GM19467 (cell line): ENCODE data around the gene SP140.
"Not testable (repeated sequence)": the region's sequence is repeated elsewhere in the genome, so short reads cannot be mapped to it uniquely, and the experiment has no call there.

Experiments used
- ATAC-seq: cut with Tn5 transposase; IDR thresholded peaks from one replicate; pipeline ENCODE4 v1.9.1; 2021; ENCODE audit warnings: mild to moderate bottlenecking, moderate library complexity; ENCODE audit not compliant: unreplicated experiment

The SP140 gene

DNA sequence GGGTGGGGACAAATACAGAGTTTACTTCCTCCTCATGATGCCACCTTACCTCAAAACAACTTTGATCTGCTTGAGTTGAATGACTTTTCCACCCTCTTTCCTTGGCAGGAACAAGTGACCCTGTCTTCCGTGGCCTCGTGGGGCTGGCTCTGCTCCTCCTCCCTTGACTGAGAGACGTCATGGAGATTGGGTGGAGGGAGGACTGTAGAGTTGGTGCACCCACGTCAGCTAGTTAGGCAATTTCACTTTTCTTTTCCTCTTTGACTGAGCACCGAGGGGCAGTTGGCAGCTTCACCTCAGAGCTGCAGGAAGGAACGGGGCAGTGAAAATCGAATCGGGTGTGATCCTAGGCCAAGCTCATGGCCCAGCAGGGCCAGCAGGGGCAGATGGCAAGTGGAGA is at the start of gene SP140:
SP140 (plus strand) TSS at position 251 of the 400 bp plus-strand sequence; CDS start at position 360, 109 bp downstream.
- peak; percentile 62 for ATAC-seq

DNA sequence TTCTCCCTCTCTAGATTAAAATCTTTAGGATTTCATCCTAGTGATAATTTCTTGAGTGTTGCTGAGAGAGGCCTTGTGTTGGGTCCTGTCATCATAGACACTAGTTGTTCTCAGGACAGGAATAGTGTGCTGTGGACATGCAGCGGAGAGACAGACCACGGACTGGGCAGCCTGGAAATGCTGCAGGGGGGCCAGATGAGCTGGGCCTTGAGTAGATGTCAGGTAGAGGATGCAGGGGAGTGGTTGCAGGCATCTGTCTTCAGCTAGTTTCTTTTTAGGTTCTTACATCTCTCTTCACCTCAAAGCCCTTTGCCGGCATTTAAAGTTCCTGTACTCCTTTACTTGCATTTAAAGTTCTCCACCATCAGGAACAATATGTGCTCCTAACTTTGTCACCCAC is 48.5 kb upstream of the SP140 start:
- no peak for ATAC-seq

DNA sequence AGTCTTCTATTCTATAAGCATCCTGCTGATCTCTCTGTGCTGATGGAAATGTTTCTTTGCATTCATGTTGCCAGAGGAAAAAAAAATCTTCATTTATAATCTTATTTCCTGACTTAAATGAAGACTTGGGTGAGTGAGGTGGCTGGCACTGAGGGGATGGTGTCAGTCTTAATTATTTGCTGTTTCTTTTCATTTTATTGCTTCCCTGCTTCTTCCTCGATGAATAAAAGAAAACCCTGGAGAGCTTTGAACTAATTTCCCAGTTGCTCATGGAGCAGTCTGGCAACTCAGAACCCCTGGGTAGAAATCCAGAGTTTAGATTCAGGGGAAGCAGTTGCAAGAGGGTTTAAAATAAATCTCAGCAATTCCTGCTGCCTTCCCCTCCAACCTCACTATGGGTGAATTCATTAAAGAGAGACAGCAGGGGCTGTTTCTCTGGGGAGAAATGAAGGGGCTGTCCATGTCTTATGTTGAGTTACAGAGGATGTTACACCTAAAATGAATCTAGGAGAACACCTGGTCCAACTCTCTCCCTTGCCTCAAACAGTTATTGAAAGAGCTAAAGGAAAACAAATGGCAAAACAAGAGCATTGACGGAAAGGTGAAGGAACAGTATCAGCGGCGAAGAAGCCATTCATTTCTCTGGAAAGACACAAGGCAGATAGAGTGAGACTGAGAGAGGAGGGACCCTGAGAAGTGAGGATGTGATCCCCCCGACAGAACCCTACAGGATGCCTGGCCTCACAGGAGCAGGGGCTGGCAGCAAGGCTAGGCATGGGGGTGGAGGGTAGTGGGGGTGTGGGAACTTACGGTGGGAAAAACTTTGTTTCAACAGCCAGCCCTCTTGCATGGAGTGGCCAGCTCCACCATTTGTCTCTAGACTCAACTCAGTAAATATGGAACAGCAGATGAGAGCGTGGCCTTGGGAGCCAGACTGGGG is 46.7 kb upstream of the SP140 start:
- ATAC-seq: no peak

DNA sequence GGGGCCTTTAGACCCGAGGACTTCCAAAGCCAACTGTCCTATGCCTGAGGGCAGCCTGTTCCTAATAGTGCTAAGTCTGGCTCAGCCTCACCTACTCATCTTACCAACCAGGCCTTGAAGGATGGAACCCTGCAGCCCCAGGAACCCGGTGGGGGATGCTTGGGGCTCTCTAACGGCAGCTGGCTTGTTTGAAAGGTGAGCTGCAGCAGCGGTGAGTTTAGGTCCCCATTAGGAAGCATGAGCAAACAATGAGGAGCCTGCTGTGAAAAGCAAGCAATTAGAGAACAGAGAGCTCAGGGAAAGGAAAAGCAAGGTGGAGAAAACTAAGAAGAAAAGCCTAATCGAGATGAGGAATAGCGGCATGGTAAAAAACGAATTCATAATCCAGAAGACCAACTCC is 45.6 kb upstream of the SP140 start:
- no peak for ATAC-seq

DNA sequence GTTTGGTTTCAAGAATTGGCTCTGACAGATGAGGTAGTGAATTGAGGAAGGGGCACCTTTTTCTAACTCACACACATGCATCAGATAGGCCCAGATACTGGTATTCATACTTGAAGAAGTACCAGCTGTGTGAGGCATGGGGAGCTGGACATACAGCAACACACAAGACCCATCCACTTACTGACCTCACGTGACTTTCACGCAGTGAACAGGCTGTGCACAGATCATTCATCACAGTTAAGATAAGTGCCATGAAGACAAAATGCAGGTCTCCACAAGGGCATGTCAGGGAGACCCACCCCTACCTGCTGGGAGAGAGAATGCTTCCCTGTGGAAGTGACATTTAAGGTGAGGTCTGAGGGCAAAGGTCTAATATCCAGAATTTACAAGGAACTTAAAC is 44.3 kb upstream of the SP140 start:
- no peak for ATAC-seq

DNA sequence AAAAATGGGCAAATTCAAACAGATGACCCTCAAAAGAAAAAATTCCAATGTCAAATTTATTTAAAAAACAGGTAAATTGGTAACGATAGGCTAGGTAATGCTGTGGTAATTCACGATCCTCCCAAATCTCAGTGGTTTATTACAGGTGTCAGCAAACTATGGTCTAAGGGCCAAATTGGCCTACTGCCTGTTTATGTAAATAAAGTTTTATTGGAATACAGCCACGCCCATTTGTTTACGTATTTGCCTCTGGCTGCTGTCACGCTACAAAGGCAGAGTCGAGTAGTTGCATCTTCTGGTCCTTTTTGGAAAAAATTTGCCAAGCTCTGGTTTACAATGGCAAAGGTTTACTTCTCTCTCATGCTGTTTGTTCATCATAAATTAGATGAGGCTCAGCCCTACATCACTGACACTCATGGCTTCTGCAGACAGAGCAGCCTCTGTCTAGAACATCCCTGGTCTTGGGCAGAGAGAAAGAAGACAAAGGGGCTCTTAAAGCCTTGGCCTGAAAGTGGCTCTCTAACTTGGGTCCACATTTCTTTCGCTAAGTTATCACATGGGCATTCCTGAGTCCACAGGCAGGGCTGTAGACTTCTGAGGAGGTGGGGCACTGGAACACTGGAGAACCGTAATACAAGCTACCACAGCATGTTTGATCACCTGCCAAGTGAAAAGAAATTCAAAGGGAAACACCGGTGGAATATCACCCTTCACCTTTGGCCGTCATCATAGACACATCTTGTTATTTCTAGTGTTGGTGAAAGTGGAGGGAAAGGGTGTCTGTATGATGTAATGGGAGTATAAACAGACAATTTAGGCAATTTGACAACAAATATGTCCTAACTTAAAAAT is 40.6 kb upstream of the SP140 start:
- ATAC-seq: no peak

DNA sequence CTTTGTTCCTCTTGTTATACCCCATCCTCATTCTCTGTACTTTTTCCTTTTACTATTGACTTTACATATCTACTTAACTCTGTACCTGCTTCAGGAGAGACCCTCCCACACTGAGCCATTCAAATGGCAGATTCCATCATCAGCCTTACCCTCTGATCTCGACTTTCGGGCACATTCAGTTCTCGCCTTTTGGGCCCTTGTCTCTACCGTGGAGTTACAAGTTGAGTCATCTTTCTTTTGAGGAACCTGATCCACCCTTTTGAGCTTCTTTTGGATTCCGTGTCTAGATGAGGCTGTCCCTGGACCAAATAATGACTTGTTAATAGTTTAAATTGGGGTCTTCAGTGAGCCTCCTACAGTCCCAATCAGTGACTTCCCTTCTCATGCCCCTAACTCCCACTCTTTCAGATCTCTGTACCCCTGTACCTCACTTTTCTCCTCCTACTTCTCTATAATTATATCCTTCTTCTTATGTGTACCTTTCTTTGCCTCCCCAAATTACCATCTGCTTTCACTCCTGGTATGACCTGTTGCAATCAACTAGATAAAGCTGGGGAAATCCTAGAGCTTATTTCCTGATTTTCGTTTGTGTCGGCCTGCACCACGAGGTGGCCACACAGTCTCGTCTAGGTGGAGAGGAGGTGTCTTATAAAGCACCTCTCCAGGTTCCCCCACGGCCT is 23.0 kb upstream of the SP140 start:
- peak; percentile 34 for ATAC-seq

DNA sequence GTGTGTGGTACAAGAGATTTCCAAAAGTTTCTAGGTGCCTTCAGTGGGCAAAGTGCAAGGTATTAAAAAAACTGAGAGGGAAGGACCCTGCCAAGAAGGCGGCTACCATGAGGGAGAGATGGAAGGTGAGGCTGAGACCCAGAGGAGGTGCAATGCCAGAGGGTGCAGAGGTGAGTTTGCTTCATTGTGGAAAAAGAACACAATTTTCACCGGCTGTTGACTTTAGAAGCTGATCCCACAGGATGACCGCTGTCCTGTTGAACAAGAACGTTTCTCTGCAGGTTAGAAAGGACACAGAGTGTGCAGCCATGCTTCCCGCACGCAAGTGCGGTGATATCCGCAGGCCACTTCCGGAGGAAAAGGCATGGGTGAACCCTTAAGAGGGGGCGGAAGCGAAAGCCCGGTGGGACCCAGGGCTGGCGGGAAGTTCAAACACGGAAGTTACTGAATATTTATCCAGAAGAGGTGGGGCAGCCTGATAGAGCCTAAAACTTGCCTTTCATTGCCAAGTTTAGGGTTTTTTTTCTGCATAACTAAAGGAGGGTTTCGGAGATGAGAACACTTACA is 22.3 kb upstream of the SP140 start:
- ATAC-seq: peak; percentile 51

DNA sequence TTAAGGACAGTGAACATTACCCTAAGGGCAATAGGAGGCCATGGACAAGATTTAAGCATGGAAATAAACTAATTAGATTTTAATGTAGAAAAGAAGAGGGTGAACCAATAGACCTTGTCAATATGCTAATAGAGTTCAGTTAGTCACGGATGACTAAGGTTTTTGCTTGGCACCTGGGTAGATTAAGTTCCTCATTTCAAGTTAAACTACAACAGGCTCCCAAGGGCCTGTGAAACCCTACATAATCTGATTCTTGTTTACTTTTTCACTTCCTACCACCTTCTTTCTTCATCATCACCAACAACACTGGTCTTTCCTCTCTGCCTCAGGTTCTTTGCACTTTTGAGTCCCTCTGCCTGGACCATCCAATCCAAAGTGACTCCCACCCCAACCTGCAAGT is 20.5 kb upstream of the SP140 start:
- peak; percentile 47 for ATAC-seq

DNA sequence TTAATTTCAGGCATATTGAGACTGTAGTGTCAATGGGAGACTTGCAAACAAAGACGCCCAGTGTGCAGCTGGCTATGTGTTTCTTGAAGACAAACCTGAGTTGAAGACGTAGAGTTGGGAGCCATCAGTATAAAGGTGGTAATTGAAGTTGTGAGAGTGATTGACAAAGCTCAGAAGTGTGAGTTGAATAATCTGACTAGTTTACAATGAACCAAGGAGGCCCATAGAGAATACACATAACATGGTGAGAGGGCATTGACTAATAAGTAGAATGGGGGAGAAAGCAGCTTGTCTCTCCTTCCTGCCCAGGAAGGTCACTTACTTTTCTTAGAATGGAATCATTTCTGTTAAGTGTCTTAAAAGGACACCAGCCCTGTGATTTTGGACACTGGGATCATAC is 19.8 kb upstream of the SP140 start:
- no peak for ATAC-seq

DNA sequence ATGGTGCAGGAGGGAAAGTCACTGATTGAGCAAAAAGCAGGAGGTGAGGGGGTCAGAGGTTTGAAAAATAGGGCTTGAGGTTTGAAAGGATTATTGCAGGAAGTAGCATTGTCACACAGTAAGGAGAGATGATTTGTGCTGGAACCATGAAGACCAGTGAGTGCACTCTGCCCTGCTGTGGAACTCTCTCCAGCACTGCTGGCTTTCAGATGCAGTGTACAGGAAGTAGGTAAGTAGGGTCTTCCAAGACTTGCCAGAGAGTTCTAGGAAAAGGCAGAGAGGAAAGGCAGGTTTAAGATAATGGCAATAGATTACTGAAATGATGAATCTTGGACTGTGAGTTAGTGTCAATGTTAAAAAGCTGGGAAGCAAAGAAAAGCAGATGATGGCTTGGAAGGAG is 17.0 kb upstream of the SP140 start:
- no peak for ATAC-seq

DNA sequence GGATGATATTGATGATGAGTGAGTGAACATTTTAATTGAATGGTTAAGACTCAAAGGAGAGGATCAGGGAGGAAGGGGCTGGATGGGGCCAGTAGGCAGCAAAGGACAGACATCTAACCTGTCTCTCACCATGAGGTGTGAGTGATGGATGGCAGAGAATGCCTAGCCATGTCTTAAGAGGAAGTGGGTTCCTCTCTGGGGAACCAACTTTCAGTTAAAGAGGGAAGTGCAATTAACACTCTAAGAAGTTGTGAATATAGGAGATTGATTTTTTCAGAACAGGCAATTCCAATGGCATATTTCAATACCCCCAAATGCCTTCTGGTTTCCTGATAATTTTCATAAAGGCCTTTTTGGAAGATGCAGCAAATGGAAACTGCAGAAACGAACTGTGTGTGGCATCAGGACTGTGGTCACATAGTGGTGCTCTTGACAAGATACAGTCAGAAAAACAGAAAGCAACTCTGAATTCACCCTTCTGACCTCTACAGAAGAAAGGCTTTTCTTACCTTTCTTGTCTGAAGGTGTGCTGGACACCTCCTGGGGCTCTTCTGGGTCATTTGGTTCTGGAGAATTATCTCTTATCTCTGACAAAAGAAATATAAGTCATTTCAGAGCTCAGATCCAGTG is 16.0 kb upstream of the SP140 start:
- no peak for ATAC-seq

DNA sequence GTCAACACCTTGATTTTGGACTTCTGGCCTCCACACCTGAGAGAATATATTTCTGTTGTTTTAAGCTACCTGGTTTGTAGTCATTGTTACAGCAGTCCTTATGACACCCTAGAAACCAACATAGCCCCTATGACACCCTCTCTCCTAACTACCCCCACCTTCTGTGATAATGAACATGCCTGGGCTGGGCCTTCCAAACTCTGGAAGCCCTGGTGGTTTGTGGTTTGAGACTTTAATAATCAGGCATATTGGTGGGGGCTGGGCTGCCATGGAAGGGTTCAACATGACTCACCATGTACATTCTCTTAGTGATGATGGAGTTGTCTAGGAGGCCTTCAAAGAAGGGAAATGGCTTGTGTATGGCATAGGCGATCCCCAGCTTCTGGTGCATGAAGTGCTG is 9.0 kb upstream of the SP140 start:
- no peak for ATAC-seq

DNA sequence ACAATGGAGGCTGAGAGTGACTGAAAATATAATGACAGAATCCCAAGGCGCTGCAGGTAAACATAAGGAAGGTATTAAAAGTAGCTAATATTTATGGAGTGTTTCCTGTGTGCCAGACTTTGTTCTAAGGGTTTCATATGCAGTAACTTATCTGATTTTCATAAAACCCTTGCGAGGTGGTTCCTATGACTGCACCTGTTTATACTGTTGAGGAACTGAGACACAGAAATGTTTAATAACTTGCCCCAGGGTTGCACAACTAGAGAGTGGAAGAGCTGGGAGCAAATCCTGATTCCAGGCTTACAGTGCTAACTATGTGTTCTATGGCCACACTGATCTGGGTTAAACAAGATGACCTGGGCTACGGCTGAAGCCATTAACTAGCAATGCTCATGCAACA is 8.1 kb upstream of the SP140 start:
- no peak for ATAC-seq

DNA sequence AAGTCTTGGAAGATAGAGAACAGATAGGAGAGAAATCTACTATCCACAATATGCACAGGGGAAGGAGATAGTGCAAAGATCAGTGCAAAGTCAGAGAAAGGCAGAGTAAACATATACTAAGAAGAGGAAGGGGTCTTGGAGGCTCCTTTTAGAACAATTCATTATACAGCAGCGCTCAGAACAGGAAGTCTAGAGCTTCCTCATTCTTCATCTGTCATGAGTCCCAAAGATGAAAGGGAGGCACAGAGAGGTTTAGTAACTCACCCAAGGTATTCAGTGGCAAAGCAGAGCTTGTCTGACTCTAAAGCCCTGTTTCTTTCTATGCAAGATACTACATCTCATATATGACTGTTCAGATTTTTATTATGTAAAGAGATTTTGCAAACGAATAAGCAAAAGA is 7.1 kb upstream of the SP140 start:
- ATAC-seq: no peak

DNA sequence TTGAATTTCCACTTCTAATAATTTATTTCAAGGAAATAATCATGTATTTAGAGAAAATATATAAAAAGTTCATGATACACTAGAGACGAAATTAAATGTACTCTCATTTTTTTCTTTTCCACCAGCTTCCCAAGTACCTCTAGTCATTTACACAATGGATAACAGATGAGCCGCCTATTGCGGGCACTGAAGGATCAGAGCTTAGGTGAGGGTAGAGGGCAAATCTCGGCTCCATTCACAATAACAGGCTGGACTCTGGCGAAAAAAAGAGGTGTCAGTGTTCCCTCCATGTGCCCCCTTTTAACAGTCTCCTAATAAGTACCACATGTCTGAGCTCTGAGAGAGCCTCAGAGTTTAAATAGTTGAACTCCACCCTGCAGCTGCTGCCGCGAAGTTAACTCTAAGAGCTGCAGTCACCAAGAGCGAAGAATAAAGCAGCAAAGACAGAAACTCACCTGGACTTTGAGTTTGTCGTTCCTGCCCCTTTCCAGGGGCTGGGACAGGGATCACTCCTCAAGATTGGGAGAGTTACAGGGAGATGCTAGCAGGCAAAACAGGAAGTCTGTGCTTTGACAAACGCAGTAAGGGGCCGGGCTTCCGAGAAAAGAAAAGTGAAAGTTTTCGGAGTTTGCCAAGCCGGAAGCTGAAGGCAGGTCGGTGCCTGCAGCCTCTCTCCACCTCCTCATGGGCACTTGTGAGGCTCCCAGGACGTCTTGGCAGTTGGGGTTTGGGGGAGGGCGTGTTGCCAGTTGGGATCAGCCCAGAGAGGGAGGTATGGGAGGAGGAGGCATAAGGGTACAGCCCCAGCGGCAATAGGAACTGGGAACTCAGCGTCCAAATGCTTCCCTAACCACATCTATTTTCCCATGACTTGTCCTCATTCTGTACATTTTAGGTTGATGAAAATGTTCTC is 5.9 kb upstream of the SP140 start, which contains the start of gene SP110:
SP110 (minus strand) TSS at position 566 of the 913 bp plus-strand sequence. CDS start 3,057 bp downstream, outside the sequence.
- ATAC-seq: peak; percentile 73

DNA sequence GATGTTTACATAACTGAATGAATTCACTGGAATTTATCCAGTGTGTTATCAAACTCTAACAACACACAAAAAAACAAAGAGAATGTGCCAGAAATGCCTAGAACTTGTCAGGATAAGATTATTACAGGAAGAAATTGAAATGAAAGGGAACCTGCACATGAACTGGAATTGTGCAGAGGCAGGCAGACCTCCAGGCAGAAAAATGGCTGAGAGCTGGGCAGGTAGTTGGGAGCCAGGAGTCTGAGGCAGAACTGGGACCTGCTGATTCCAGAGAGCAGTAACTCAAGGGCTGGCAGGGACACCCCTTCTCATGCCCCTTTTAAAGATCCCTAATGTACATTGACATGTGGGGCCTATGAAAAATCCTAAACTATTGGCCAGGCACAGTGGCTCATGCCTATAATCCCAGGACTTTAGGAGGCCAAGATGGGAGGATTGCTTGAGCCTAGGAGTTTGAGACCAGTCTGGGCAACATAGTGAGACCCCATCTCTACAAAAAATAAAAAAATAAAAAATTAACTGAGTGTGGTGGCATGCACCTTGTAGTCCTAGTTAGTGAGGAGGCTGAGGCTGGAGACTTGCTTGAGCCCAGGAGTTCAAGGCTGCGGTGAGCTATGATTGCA is 5.1 kb upstream of the SP140 start:
- no peak for ATAC-seq

DNA sequence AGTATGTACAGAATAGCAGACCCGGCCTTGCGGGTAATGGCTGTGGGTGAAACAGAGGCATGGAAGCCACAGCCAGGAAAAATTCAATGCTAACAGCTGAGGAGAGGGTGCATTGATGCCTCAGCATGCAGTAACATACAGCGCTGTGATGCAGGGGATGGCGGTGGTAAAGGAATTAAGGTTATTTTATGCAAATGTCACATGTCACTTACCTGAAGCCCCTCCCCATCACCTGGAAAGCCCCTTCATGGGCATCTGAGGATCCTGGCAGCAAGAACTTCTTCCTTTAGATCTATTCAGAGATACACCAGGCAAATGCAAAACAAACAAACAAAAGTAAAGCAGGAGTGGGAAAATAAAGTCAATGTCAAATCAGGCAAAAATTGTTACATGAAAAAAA is 4.0 kb upstream of the SP140 start:
- ATAC-seq: no peak

DNA sequence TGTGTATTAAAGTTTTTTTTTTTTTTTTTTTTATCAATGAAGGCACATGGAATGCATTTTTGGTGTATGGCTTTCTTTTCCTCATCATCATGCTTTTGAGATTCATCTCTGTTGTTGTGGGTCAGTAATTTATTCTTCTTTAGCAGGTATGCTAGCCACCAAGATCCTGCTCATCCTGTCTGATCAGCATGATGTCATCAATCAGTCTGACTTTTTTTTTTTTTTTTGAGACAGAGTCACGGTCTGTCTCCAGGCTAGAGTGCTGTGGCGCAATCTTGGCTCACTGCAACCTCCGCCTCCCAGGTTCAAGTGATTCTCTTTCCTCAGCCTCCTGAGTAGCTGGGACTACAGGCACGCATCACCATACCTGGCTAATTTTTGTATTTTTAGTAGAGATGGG is 2.7 kb upstream of the SP140 start:
- ATAC-seq: not testable (repeated sequence)
